AG04449 (cell line): ENCODE results near the gene DPYSL3.

ENCODE experiments used
- CTCF ChIA-PET: fragments of 350-600 bp; formaldehyde crosslinking; extraction: SDS; loops from one replicate; lab custom pipeline; 2021; ENCODE audit warnings: antibody characterized with exemption; lab: Yijun Ruan, JAX
- POLR2A ChIA-PET: fragments of 400-600, 350-600 bp; formaldehyde crosslinking; extraction: SDS; loops from one replicate; lab custom pipeline; 2020; ENCODE audit warnings: antibody characterized with exemption, inconsistent platforms; lab: Yijun Ruan, JAX
- DNase-seq: peaks from one replicate; pipeline ENCODE4 v3.0.0-alpha.2; 2010; ENCODE audit warnings: low read depth, low spot score
- H3K4me3 ChIP-seq: 2 replicates; pipeline ENCODE4 v1.5.1; 2011; ENCODE audit warnings: low read depth, mild to moderate bottlenecking, control low read depth, low read length
- TF ChIP-seq, protein P1 (sequence below): IDR thresholded peaks from one replicate; pipeline ENCODE4 v1.5.1; 2011; ENCODE audit warnings: mild to moderate bottlenecking, moderate library complexity, low read length, control low read depth, inconsistent platforms; ENCODE audit not compliant: insufficient read depth; ENCODE audit errors: missing control alignments

DPYSL3 gene

DNA sequence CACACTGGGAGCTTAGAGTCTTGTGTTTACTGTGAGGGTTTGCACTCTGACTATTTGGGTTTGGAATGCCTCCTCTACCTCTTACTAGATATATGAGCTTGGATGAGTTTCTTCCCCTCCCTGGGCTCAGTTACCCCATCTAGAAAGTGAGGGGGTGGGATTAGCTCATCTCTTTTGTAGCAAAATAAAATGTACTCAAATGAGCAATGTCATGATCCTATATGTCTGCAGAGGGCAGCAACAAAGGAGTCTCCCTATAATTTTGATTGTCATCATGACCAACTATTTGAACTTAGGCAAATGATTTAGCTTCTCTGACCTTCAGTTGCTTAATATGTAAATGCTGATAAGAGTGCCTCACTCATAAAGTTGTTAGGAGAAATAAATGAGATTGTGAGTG lies 109.0 kb downstream of the DPYSL3 start:
- ChIA-PET POLR2A (no interaction called here), CTCF (interaction anchor here (0.8 to 5.7 kb wide), 6 partner anchors 9 to 175 kb away, joined by 3 to 45 read pairs (median 6); no protein-coding TSS in a partner anchor)
- no peak for DNase-seq
- no peak overlapping the region for H3K4me3 ChIP-seq
- TF ChIP-seq, protein P1, sequence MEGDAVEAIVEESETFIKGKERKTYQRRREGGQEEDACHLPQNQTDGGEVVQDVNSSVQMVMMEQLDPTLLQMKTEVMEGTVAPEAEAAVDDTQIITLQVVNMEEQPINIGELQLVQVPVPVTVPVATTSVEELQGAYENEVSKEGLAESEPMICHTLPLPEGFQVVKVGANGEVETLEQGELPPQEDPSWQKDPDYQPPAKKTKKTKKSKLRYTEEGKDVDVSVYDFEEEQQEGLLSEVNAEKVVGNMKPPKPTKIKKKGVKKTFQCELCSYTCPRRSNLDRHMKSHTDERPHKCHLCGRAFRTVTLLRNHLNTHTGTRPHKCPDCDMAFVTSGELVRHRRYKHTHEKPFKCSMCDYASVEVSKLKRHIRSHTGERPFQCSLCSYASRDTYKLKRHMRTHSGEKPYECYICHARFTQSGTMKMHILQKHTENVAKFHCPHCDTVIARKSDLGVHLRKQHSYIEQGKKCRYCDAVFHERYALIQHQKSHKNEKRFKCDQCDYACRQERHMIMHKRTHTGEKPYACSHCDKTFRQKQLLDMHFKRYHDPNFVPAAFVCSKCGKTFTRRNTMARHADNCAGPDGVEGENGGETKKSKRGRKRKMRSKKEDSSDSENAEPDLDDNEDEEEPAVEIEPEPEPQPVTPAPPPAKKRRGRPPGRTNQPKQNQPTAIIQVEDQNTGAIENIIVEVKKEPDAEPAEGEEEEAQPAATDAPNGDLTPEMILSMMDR = no peak

DNA sequence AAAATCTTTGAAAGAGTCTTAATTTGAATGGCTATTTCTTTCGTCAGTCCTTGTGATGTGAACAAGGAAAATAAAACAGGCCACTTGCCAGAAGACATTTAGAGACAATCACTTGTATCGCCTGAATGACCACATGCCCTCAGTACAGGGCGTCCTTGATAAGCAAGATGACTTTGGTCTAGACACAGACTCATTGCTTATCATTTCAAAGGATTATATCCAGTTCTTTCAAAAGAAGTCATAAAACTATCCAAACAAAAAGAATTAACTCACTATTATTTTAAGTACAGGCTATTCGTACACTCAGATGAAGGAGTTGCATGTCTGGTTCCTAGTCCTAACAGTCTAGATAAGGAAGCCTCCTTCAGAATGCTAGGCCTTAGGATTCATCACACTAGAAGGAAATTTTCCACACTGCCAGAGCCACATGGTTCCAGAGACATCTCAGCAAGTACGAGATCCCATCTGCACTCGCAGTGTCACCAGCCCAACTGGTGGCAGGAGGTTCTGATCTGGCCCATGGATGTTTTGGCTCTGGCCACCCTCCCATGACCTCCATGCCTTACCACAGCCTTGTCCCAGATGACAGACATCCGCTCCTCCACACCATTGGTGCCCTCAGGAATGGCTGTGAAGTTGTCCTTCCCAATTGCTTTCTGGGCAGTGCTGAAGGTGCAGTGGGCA lies 109.6 kb downstream of the DPYSL3 start:
- POLR2A ChIA-PET = no interaction called here
- H3K4me3 ChIP-seq = no peak overlapping the region
- DNase-seq = no peak
- TF ChIP-seq, protein P1 = no peak
- CTCF ChIA-PET = interaction anchor here (1.1 to 5.7 kb wide), 5 partner anchors 8 to 176 kb away, joined by 3 to 45 read pairs (median 9); no protein-coding TSS in a partner anchor

DNA sequence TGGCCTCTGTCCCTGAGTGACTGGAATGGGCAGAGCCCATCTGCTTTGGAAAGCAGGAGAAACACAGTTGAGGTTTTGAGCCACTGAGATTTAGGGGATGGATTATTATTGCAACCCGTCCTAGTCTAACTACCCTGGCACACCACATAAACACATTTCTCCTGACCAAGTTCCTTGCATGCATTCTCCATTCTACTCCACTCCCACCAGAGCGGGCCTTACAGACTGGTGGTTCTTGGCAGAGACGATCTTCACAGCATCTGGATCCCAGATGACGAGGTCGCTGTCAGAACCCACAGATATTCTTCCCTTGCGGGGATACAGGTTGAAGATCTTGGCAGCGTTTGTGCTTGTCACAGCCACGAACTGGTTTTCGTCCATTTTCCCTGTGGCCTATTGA lies 111.0 kb downstream of the DPYSL3 start:
- TF ChIP-seq, protein P1 = no peak
- ChIA-PET POLR2A (no interaction called here), CTCF (interaction anchor here (1.7 to 12.0 kb wide), 2 partner anchors 161 to 180 kb away, joined by 4 to 91 read pairs; no protein-coding TSS in a partner anchor)
- no peak overlapping the region for H3K4me3 ChIP-seq
- DNase-seq = no peak

DNA sequence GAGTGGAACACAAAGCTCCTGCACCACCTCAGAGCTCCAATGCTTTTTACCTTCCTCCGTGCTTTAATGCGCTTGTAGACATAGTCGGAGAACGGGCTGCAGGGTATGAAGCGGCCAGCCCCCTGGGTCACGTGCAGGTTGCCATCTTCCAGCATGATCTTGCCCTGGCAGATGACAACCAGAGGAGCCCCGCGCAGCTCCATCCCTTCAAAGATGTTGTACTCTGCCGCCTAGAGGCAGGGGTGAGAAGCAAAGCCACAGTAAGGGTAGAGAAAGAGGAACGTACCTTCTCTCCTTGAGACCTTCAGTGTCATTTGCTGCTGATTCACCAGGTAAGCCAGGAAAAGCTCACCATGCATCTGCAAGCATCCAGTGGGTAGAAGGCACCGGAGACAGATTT lies 112.3 kb downstream of the DPYSL3 start:
- CTCF ChIA-PET = interaction anchor here (1.1 to 12.0 kb wide), 5 partner anchors 9 to 180 kb away, joined by 3 to 91 read pairs (median 7); no protein-coding TSS in a partner anchor
- POLR2A ChIA-PET = no interaction called here
- H3K4me3 ChIP-seq = no peak overlapping the region
- TF ChIP-seq, protein P1 = no peak
- DNase-seq = no peak

DNA sequence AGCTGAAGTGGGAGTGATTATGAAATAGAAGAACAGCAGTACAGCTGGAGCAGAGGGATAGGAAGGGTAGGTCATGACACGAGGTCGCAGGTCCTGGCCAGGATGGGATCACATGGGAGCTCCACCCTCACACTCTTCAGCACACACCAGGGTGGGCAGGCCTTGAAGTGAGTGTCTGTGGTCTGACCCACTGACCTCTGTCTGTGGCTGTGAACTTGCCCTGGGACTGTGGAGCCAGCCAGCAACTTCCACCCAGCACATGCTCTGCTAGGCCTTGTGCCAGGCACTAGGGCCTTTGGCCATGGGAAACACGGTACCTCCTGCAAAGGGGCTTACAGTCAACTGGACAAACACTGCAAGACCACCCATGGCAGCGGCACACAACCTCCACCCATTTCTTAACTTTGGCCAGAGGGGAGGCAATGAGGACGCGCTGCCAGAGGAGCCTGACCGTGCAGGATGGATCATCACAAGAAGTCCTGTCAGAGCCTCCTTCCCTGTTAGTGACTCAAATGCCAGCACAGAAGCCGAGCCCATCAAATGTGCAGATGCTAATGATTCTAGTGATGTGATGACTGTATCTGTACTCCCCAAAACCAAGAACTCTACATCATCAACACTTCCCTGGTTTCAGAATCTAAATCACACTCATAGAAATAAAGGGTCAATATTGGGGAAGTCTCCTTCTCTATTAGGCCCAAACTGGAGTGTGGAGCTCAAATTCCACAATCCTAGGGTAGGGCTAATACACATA lies 113.6 kb downstream of the DPYSL3 start:
- H3K4me3 ChIP-seq = no peak overlapping the region
- CTCF ChIA-PET = interaction anchor here (0.8 to 12.0 kb wide), 6 partner anchors 9 to 181 kb away, joined by 3 to 91 read pairs (median 4); no protein-coding TSS in a partner anchor
- POLR2A ChIA-PET = no interaction called here
- TF ChIP-seq, protein P1 = no peak
- no peak for DNase-seq
